ENCODE measurements around the gene FOXF1.

Gene FOXF1

DNA sequence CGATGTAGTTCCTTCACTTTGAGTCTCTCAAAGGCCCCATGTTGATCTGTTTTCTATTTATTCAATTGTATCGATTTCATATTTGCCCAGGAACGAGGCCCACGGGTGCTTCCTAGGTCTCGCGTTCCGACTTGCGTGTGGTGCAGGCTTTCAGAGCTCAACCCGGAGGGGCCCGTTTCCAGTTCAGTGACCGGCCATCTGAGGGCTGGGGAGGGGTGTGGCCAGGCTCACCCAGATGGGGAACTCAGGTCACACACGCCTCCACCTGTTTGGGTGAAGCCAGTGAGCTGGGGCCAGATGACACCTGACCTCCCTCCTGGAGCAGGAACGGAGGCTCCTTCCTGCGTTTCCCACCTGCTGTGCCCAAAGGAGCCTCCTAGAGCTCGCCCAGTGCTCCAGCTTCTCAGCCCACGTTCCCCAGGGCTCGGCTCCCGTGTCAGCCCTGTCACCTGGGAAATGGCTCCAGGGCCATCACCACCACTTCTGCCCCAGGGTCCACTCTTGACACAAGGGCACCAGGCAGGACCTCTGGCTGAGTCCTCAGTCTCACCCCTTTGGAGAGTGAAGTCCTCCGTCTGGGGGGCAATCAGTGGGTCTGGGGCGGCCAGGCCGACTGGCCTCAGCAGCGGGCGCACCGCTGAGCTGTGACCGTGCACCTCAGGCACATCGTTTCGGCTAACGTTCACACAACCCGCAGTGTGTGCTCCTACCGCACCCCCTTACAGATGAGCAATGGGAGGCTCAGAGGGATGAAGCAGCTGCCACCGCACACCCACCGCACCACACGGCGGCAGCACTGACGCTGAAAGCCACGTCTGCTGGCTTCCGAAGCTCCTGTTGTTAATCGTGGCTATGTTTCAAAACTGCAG lies 18.0 kb downstream of the FOXF1 start:
- Histone ChIP-seq H3K9me3 (ENCODE audit: control insufficient read depth, low read length) (no peaks in the 10 kb centered on the region), H3K4me3 (ENCODE audit: low read length) (no peak overlapping the region), H3K27me3 (ENCODE audit: control insufficient read depth, insufficient read depth, low read length) (no peaks in the 10 kb centered on the region), H3K36me3 (ENCODE audit: control insufficient read depth, insufficient read depth, low read length) (no peaks in the 10 kb centered on the region), H3K9ac (ENCODE audit: low read length) (no peak overlapping the region), H3K4me1 (ENCODE audit: control insufficient read depth, insufficient read depth, low read length) (no peaks in the 10 kb centered on the region)

DNA sequence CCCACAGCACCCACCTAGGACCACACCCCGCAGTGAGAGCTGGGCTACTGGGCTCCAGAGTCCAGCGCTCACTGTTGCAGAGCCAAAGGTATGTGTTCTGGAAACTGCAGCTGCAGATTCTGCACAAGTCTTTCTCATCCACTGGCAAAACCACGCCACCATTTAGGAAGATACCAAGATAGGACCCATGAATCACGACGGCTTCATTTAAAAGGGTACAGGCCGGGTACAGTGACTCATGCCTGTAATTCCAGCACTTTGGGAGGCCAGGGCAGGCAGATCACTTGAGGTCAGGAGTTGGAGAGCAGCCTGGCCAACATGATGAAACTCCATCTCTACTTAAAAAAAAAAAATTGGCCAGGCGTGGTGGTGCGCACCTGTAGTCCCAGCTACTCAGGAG lies 18.8 kb downstream of the FOXF1 start:
- Histone ChIP-seq H3K4me3 (ENCODE audit: low read length) (no peak overlapping the region), H3K27me3 (ENCODE audit: control insufficient read depth, insufficient read depth, low read length) (no peaks in the 10 kb centered on the region), H3K4me1 (ENCODE audit: control insufficient read depth, insufficient read depth, low read length) (no peaks in the 10 kb centered on the region), H3K36me3 (ENCODE audit: control insufficient read depth, insufficient read depth, low read length) (no peaks in the 10 kb centered on the region), H3K9ac (ENCODE audit: low read length) (no peak overlapping the region), H3K9me3 (ENCODE audit: control insufficient read depth, low read length) (no peaks in the 10 kb centered on the region)

DNA sequence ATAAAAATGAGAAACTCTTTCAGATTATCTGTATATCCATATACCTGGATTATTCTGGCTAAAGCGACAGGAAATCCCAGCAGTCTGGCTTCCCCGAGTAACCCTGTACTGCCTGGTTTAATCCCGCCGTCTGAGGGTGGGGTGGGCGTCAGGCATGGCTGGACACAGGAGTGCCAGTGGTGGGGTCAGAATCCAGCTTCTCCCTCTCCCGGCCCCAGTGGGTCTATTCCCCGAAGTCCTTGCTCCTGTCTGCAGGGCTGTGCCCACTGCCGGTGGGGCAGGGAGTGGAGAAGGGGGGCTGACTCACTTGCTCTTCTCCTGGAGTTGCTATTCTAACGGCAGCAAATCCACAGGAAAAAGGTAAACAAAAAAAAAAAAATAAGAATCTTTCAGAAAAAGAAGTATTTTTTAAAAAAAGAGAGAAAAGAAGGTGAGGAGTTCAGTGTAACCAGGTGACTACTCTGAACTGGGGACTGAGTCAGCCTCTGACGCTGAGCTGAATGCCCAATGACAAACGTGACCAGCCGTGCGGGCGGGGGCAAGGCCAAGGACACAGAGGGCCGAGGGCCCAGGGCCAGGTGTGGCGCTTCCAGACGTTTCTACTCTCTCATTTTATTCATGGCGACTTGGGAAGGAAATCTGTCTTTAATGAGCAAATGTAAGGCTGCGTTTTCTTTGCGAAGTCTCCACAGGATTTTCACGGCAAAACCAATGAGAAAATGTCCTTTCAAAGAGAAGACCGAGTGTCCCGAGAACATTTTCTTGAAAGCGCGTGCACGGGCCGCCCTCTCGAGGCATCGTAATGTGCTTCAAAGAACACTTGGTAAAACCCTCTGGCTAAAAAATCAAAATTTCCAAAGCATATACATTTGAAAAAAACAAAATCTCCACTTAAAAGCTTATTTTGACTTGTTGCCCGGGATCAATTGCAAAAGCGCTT lies 20.2 kb downstream of the FOXF1 start:
- Histone ChIP-seq H3K4me1 (ENCODE audit: control insufficient read depth, insufficient read depth, low read length) (no peaks in the 10 kb centered on the region), H3K9ac (ENCODE audit: low read length) (no peak overlapping the region), H3K27me3 (ENCODE audit: control insufficient read depth, insufficient read depth, low read length) (no peaks in the 10 kb centered on the region), H3K4me3 (ENCODE audit: low read length) (no peak overlapping the region), H3K9me3 (ENCODE audit: control insufficient read depth, low read length) (no peaks in the 10 kb centered on the region), H3K36me3 (ENCODE audit: control insufficient read depth, insufficient read depth, low read length) (no peaks in the 10 kb centered on the region)

DNA sequence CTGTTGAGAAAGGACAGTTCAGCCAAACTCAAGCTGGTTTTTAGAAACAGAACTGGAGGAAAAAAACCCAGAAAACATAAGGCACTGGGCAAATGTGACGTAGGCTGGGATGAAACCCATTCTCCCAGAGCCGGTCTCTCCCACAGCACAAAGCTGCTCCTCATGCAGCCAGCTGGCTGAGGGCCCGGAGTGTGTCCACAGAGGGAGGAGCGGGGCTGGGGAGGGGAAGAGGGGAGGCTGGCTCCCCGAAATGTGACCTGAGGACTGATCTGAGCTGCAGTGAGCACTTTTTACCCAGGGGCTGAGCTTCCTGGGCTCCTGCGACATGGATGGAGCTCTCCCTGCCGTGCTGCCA lies 20.8 kb downstream of the FOXF1 start:
- H3K27me3 ChIP-seq (ENCODE audit: control insufficient read depth, insufficient read depth, low read length): no peaks in the 10 kb centered on the region
- H3K9ac ChIP-seq (ENCODE audit: low read length): no peak overlapping the region
- no peaks in the 10 kb centered on the region for H3K9me3 ChIP-seq (ENCODE audit: control insufficient read depth, low read length)
- H3K36me3 ChIP-seq (ENCODE audit: control insufficient read depth, insufficient read depth, low read length): no peaks in the 10 kb centered on the region
- H3K4me1 ChIP-seq (ENCODE audit: control insufficient read depth, insufficient read depth, low read length): no peaks in the 10 kb centered on the region
- H3K4me3 ChIP-seq (ENCODE audit: low read length): no peak overlapping the region

DNA sequence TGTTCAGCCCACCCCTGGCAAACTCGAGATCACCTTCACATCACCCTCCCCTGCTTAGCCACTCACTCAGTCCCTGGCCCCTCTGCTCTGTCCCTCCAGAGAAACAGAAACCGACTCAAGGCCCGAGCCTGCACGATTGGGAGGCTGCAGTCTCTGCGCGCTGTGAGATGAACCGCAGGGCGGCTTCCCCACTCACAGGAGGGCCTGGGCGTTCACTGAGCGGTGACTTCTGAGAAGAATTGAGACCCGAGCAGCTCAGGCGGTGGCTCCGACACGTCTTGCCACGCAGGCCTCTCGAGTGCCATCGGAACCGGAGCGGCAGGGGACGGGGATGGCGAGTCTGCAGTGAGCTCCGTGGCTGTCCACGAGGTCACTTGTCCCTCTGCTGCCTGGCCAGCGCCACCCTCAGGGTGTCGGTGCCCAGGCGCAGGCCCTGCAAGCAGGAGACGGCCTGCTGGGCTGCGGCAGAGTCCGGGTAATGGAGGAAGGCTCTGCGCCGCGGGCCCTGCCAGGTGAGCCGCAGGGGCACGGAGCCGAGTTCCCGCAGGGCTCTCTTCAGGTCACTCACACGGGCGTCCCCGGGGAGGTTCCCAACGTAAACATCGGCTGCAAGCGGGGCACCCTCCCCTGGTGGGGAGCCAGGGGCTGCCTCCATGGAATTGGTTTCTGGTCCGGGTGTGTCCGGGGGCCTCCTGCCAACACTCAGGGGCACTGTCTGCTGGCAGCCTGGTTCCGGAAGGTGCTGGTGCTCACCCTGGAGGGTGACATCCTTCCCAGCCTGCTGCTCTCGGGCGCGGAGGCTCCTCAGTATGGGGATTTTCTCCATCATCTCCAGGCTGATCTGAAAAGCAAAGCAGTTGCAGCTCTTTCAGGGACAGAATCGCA lies 21.6 kb downstream of the FOXF1 start:
- H3K4me3 ChIP-seq (ENCODE audit: low read length): no peak overlapping the region
- no peak overlapping the region for H3K9ac ChIP-seq (ENCODE audit: low read length)
- no peaks in the 10 kb centered on the region for H3K9me3 ChIP-seq (ENCODE audit: control insufficient read depth, low read length)
- no peaks in the 10 kb centered on the region for H3K4me1 ChIP-seq (ENCODE audit: control insufficient read depth, insufficient read depth, low read length)
- H3K27me3 ChIP-seq (ENCODE audit: control insufficient read depth, insufficient read depth, low read length): no peaks in the 10 kb centered on the region
- no peaks in the 10 kb centered on the region for H3K36me3 ChIP-seq (ENCODE audit: control insufficient read depth, insufficient read depth, low read length)

DNA sequence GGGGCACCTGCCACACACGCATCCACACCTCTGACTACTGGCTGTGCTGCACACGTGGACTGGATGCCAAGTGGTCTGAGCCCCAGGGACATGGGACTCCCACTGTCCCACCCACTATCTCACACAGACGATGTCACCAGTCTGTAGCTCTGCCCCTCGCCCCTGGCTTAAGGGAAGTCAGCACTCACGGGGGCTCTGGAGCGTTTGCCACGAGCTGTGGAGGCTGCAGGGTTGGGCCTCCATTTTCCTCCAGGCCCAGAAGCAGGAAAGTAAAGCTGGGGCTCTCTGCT lies 22.1 kb downstream of the FOXF1 start:
- no peaks in the 10 kb centered on the region for H3K9me3 ChIP-seq (ENCODE audit: control insufficient read depth, low read length)
- H3K4me3 ChIP-seq (ENCODE audit: low read length): no peak overlapping the region
- H3K4me1 ChIP-seq (ENCODE audit: control insufficient read depth, insufficient read depth, low read length): no peaks in the 10 kb centered on the region
- no peak overlapping the region for H3K9ac ChIP-seq (ENCODE audit: low read length)
- H3K27me3 ChIP-seq (ENCODE audit: control insufficient read depth, insufficient read depth, low read length): no peaks in the 10 kb centered on the region
- no peaks in the 10 kb centered on the region for H3K36me3 ChIP-seq (ENCODE audit: control insufficient read depth, insufficient read depth, low read length)

DNA sequence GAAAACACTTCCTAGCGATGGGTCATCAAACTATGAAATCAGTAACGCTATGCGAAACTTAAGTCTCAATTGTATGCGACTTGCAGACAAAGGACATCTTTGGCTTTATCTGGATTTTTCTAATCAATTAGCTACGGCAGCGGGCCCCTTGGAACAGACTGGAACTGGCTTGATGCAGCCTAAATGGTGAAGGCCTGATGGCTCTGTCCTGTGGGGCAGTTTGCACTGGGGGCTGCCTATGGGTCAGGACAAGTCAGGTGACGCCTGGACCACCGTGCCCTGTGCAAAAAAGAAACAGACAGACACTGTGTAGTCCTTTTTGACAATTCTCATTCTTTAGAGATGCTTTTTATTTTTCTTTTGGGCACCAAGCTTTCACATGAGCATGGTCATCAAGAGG lies 22.7 kb downstream of the FOXF1 start:
- Histone ChIP-seq H3K4me3 (ENCODE audit: low read length) (no peak overlapping the region), H3K36me3 (ENCODE audit: control insufficient read depth, insufficient read depth, low read length) (no peaks in the 10 kb centered on the region), H3K9me3 (ENCODE audit: control insufficient read depth, low read length) (no peaks in the 10 kb centered on the region), H3K4me1 (ENCODE audit: control insufficient read depth, insufficient read depth, low read length) (no peaks in the 10 kb centered on the region), H3K9ac (ENCODE audit: low read length) (no peak overlapping the region), H3K27me3 (ENCODE audit: control insufficient read depth, insufficient read depth, low read length) (no peaks in the 10 kb centered on the region)

DNA sequence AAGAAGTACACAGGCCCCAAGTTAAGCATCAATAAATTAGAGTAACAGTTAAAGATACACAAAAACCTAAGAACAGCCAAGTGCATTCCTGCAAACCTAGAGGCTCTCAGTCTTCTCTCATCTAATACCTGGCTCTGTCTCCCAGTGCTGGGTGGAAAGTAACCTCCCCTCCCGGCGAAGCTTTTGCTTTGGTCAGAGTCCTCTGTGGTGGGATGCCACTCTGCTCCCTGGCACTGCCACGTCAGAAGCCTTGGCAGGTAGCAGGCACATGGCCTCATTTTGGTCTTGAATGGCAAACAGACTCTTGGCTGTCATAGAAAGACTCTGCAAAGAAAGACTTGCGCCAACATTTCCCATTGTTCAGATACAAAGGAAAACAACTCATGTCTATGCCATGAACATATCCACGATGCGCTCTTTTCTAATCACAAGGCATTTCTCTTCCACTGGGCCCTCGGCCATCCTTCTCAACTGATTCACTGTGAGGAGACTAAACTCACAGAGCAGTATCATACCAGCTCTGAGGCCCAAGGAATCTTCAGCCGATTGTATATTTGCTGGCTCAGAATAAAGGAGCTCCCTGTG lies 23.5 kb downstream of the FOXF1 start:
- H3K4me3 ChIP-seq (ENCODE audit: low read length): no peak overlapping the region
- H3K9me3 ChIP-seq (ENCODE audit: control insufficient read depth, low read length): no peaks in the 10 kb centered on the region
- H3K36me3 ChIP-seq (ENCODE audit: control insufficient read depth, insufficient read depth, low read length): no peaks in the 10 kb centered on the region
- H3K27me3 ChIP-seq (ENCODE audit: control insufficient read depth, insufficient read depth, low read length): no peaks in the 10 kb centered on the region
- H3K4me1 ChIP-seq (ENCODE audit: control insufficient read depth, insufficient read depth, low read length): no peaks in the 10 kb centered on the region
- no peak overlapping the region for H3K9ac ChIP-seq (ENCODE audit: low read length)

DNA sequence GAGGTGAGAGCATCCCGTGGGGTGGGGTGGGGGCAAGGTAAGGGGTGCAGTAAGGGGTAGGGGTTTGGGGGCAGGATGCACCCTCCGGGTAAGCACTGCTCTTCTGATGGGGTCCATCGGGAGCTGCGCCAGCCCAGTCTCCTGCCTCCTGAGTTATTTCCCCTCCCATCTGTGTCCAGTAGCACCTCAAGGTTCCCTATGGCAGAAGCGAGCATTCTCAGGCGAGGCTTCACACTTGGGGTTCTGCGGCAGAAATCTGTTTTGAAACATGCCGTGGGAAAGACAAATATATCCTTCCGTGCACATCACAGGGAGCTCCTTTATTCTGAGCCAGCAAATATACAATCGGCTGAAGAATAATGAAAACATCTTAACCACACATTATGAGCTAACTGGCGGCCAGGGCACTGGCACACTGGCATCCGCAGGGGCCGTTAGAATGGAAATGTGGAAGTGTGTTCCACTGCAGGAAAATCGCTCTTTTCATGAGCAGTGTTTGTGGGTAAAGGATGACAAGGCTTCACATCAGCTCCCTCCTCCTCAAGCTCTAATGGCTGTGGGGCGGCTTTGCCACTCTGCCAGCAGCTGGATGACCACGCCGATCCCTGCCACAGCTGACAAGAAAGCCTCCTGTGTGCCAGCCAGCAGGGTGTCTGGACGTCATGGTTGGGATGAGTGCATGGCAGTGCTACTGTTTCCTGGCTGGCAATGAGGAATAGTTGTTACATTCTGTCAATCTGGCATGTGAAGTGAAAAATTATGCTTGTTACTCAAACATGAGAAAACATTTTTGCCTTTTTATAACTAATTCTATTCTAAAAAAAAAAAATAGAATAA lies 24.7 kb downstream of the FOXF1 start:
- Histone ChIP-seq H3K9me3 (ENCODE audit: control insufficient read depth, low read length) (no peaks in the 10 kb centered on the region), H3K4me1 (ENCODE audit: control insufficient read depth, insufficient read depth, low read length) (no peaks in the 10 kb centered on the region), H3K4me3 (ENCODE audit: low read length) (no peak overlapping the region), H3K27me3 (ENCODE audit: control insufficient read depth, insufficient read depth, low read length) (no peaks in the 10 kb centered on the region), H3K36me3 (ENCODE audit: control insufficient read depth, insufficient read depth, low read length) (no peaks in the 10 kb centered on the region), H3K9ac (ENCODE audit: low read length) (no peak overlapping the region)

DNA sequence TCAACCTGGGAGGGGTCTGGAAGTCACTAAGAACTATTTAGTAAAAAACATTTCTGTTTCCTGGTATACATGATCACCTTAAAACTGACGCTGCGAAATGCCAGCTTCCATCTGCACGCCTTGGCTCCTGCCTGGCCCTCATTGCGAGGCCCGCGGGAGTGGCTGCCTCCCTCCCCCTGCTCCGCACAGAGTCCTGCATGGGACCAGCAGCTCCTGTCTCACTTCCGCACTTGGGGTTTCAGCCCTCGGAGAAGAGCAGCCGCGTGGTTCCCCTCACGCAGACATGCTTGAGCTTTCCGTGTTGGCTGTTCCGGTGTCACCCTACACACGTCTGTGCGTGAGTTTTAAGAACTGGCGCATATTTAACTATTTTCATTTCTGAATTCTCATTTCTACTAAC lies 26.3 kb downstream of the FOXF1 start:
- H3K36me3 ChIP-seq (ENCODE audit: control insufficient read depth, insufficient read depth, low read length): no peaks in the 10 kb centered on the region
- H3K4me1 ChIP-seq (ENCODE audit: control insufficient read depth, insufficient read depth, low read length): no peaks in the 10 kb centered on the region
- no peak overlapping the region for H3K4me3 ChIP-seq (ENCODE audit: low read length)
- H3K9ac ChIP-seq (ENCODE audit: low read length): no peak overlapping the region
- H3K27me3 ChIP-seq (ENCODE audit: control insufficient read depth, insufficient read depth, low read length): no peaks in the 10 kb centered on the region
- no peaks in the 10 kb centered on the region for H3K9me3 ChIP-seq (ENCODE audit: control insufficient read depth, low read length)

DNA sequence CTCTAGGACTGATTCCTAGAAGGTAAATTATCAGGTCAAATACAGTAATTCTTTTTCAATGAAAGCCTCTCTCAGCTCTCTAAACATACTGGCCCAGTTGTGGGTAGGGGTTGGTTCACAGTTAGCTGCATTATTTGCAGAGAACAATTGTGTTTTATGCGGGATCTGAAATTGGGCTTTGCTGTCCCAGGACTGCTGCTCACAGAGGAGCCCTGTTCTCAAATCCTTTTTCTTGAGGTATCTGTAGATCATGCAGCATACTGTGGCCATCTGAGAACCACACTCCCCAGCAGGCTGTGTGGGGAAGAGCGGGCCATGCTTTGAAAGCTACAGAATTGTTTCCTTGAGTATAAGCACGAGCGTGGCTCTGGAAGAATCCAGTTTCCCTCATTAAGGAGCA lies 27.2 kb downstream of the FOXF1 start:
- Histone ChIP-seq H3K9ac (ENCODE audit: low read length) (no peak overlapping the region), H3K4me3 (ENCODE audit: low read length) (no peak overlapping the region), H3K27me3 (ENCODE audit: control insufficient read depth, insufficient read depth, low read length) (no peaks in the 10 kb centered on the region), H3K9me3 (ENCODE audit: control insufficient read depth, low read length) (no peaks in the 10 kb centered on the region), H3K4me1 (ENCODE audit: control insufficient read depth, insufficient read depth, low read length) (no peaks in the 10 kb centered on the region), H3K36me3 (ENCODE audit: control insufficient read depth, insufficient read depth, low read length) (no peaks in the 10 kb centered on the region)
